HG03025 (cell line): ENCODE results near the gene SUV39H2.
A peak's percentile ranks its signal among the peaks of the same experiment; 100 is the strongest.
"Not testable (repeated sequence)": the region's sequence is repeated elsewhere in the genome, so short reads cannot be mapped to it uniquely, and the experiment has no call there.

Experiments
- ATAC-seq: cut with Tn5 transposase; IDR thresholded peaks from one replicate; pipeline ENCODE4 v1.9.1; 2021; ENCODE audit warnings: mild to moderate bottlenecking, moderate library complexity; ENCODE audit not compliant: unreplicated experiment, low FRiP score

Gene SUV39H2

GRCh38 chr10:14926061-14926470 lies 47.4 kb downstream of the SUV39H2 start:
- ATAC-seq, result peak; percentile 34

- ATAC-seq, result peak; percentile 97
Observed at GRCh38 chr10:14926722-14927416, 48.2 kb downstream of the SUV39H2 start.

GRCh38 chr10:14930610-14931009 lies 51.9 kb downstream of the SUV39H2 start:
- no peak for ATAC-seq

GRCh38 chr10:14936584-14936983 lies 57.9 kb downstream of the SUV39H2 start:
- ATAC-seq, result no peak

GRCh38 chr10:14938971-14939370 lies 60.3 kb downstream of the SUV39H2 start:
- not testable (repeated sequence) for ATAC-seq

- peak; percentile 90 for ATAC-seq
Observed at GRCh38 chr10:14942147-14942949, 63.7 kb downstream of the SUV39H2 start.

GRCh38 chr10:14942950-14943338 lies 64.3 kb downstream of the SUV39H2 start:
- ATAC-seq, result not testable (repeated sequence)

GRCh38 chr10:14945108-14945507 lies 66.4 kb downstream of the SUV39H2 start:
- ATAC-seq, result no peak

- ATAC-seq, result no peak
Observed at GRCh38 chr10:14947268-14947667, 68.6 kb downstream of the SUV39H2 start.

- no peak for ATAC-seq
Observed at GRCh38 chr10:14949291-14949690, 70.6 kb downstream of the SUV39H2 start.

- no peak for ATAC-seq
Observed at GRCh38 chr10:14952851-14953423, 74.3 kb downstream of the SUV39H2 start.

GRCh38 chr10:14953424-14954000 lies 74.8 kb downstream of the SUV39H2 start:
- peak; percentile 25 for ATAC-seq
